Naive thymus-derived CD8-positive, alpha-beta T cell (primary cell): ENCODE results near the gene NSF. TPM values are rescaled to one million over a fixed set of nuclear protein-coding genes. Genes with fewer than 3 reads are reported as not detected.
"Not testable (repeated sequence)": the region's sequence is repeated elsewhere in the genome, so short reads cannot be mapped to it uniquely, and the experiment has no call there.

Experiments
- ATAC-seq, 2 donors: fragments of 150-1000 bp; cut with Tn5 transposase in 1 of 2; sonication (Bioruptor Pico), chemical (Tn5 transposase) in 1 of 2; 1 replicate in 1 of 2; 2 replicates in 1 of 2; pipeline ENCODE4 v1.10.0; 2021; ENCODE audit warnings: mild to moderate bottlenecking in 2 of 2, moderate library complexity in 2 of 2
- POLR2A ChIA-PET: fragments of 350-600 bp; sonication (Branson Sonifier 250); formaldehyde crosslinking; loops from one replicate; lab custom pipeline; 2021; ENCODE audit warnings: antibody characterized with exemption; lab: Charles Lee
- DNase-seq, 10 donors: peaks; one replicate each; pipeline versions ENCODE4 v3.0.0 to v3.0.0-alpha.2; 2020 to 2022
- H3K27ac Mint-ChIP-seq, 10 donors: one replicate each; pipeline ENCODE4 v1.8.0; 2020 to 2022; ENCODE audit warnings: mild to moderate bottlenecking in 10 of 10, mixed read lengths in 10 of 10, moderate library complexity in 4 of 10, inconsistent platforms in 1 of 10
- H3K27me3 Mint-ChIP-seq, 5 donors: one replicate each; pipeline ENCODE4 v1.8.0; 2021 to 2022; ENCODE audit warnings: mixed read lengths in 5 of 5
- H3K36me3 Mint-ChIP-seq, 3 donors: one replicate each; pipeline ENCODE4 v1.8.0; 2020 to 2022; ENCODE audit warnings: mixed read lengths in 3 of 3, mild to moderate bottlenecking in 2 of 3, inconsistent platforms in 1 of 3
- H3K4me1 Mint-ChIP-seq, 4 donors: one replicate each; pipeline ENCODE4 v1.8.0; 2021 to 2022; ENCODE audit warnings: mixed read lengths in 4 of 4
- H3K4me3 Mint-ChIP-seq, 10 donors: one replicate each; pipeline ENCODE4 v1.8.0; 2020 to 2022; ENCODE audit warnings: mild to moderate bottlenecking in 10 of 10, mixed read lengths in 10 of 10, moderate library complexity in 6 of 10, inconsistent platforms in 1 of 10
- H3K9me3 Mint-ChIP-seq, 9 donors: one replicate each; pipeline ENCODE4 v1.8.0; 2020 to 2022; ENCODE audit warnings: mixed read lengths in 9 of 9, mild to moderate bottlenecking in 3 of 9, inconsistent platforms in 1 of 9, moderate library complexity in 1 of 9
- polyA plus RNA-seq, 3 donors: library from polyadenylated mRNA; unstranded; fragments of 300-500 nt; fragmentation: Illumina TruSeq; gene quantifications; one replicate each; pipeline ENCODE4 v1.2.3, GENCODE V29; 2021
- total RNA-seq, 8 experiments: library from RNA in 2 of 8; stranded (reverse) in 2 of 8; gene quantifications; one replicate each; pipeline ENCODE4 v1.2.3 and lab custom pipeline; 2021 to 2026

NSF gene
- total and polyA plus RNA-seq, 5 experiments from 2014 or later = 9.1 to 45.3 (median 15.3) TPM

GRCh38 chr17:46693283-46693682, 102.8 kb downstream of the NSF start:
- H3K27ac Mint-ChIP-seq, H3K36me3 Mint-ChIP-seq, POLR2A ChIA-PET, ATAC-seq, H3K4me3 Mint-ChIP-seq, H3K9me3 Mint-ChIP-seq, DNase-seq, H3K4me1 Mint-ChIP-seq, H3K27me3 Mint-ChIP-seq: not testable (repeated sequence)

- H3K36me3 Mint-ChIP-seq, H3K4me3 Mint-ChIP-seq, H3K27ac Mint-ChIP-seq, POLR2A ChIA-PET, H3K4me1 Mint-ChIP-seq, H3K9me3 Mint-ChIP-seq, ATAC-seq, H3K27me3 Mint-ChIP-seq, DNase-seq: not testable (repeated sequence)
Measured at GRCh38 chr17:46696522-46696921, 106.1 kb downstream of the NSF start.

GRCh38 chr17:46699014-46699413, 108.5 kb downstream of the NSF start:
- DNase-seq, ATAC-seq, H3K36me3 Mint-ChIP-seq, H3K4me1 Mint-ChIP-seq, H3K27me3 Mint-ChIP-seq, POLR2A ChIA-PET, H3K27ac Mint-ChIP-seq, H3K9me3 Mint-ChIP-seq, H3K4me3 Mint-ChIP-seq: not testable (repeated sequence)

GRCh38 chr17:46717999-46718398, 127.5 kb downstream of the NSF start:
- no peak for DNase-seq
- Mint-ChIP-seq H3K27me3 (no peaks in the 10 kb centered on the region), H3K27ac (no peak overlapping the region), H3K4me3 (no peak overlapping the region), H3K36me3 (peaks cover 0 to 76% (median 11%) of the 10 kb centered on the region in 3 donors), H3K4me1 (peaks cover 0 to 4% (median 0%) of the 10 kb centered on the region in 4 donors), H3K9me3 (no peaks in the 10 kb centered on the region)
- POLR2A ChIA-PET = no interaction called here
- ATAC-seq = no peak

GRCh38 chr17:46719891-46720290, 129.4 kb downstream of the NSF start:
- Mint-ChIP-seq H3K36me3 (peaks cover 0 to 68% (median 5%) of the 10 kb centered on the region in 3 donors), H3K4me1 (peaks cover 0 to 2% (median 0%) of the 10 kb centered on the region in 4 donors), H3K27me3 (no peaks in the 10 kb centered on the region), H3K27ac (no peak overlapping the region), H3K4me3 (no peak overlapping the region), H3K9me3 (no peaks in the 10 kb centered on the region)
- POLR2A ChIA-PET = no interaction called here
- DNase-seq = no peak
- ATAC-seq = no peak

GRCh38 chr17:46720408-46720807, 129.9 kb downstream of the NSF start:
- H3K4me1 Mint-ChIP-seq = peaks cover 0 to 2% (median 0%) of the 10 kb centered on the region in 4 donors
- no peaks in the 10 kb centered on the region for H3K9me3 Mint-ChIP-seq
- no peak overlapping the region for H3K27ac Mint-ChIP-seq
- H3K27me3 Mint-ChIP-seq = no peaks in the 10 kb centered on the region
- DNase-seq = no peak
- H3K36me3 Mint-ChIP-seq = peaks cover 0 to 64% (median 5%) of the 10 kb centered on the region in 3 donors
- POLR2A ChIA-PET = no interaction called here
- no peak for ATAC-seq
- H3K4me3 Mint-ChIP-seq = no peak overlapping the region

GRCh38 chr17:46722662-46723285, 132.3 kb downstream of the NSF start:
- Mint-ChIP-seq H3K9me3 (no peaks in the 10 kb centered on the region), H3K27ac (peak overlapping the region in 2 of 10 donors; percentile 29 to 50), H3K4me3 (no peak overlapping the region), H3K27me3 (no peaks in the 10 kb centered on the region), H3K4me1 (peaks cover 0 to 2% (median 0%) of the 10 kb centered on the region in 4 donors), H3K36me3 (peaks cover 0 to 68% (median 16%) of the 10 kb centered on the region in 3 donors)
- POLR2A ChIA-PET = no interaction called here
- ATAC-seq = no peak
- no peak for DNase-seq

- DNase-seq (no peak), ATAC-seq (no peak)
- Mint-ChIP-seq H3K27ac (no peak overlapping the region), H3K27me3 (no peaks in the 10 kb centered on the region), H3K36me3 (peaks cover 0 to 71% (median 27%) of the 10 kb centered on the region in 3 donors), H3K9me3 (no peaks in the 10 kb centered on the region), H3K4me3 (no peak overlapping the region), H3K4me1 (peaks cover 0 to 2% (median under 1%) of the 10 kb centered on the region in 4 donors)
- POLR2A ChIA-PET = no interaction called here
Measured at GRCh38 chr17:46726206-46726605, 135.7 kb downstream of the NSF start.

GRCh38 chr17:46727572-46728348, 137.3 kb downstream of the NSF start:
- H3K27me3 Mint-ChIP-seq = no peaks in the 10 kb centered on the region
- no peak overlapping the region for H3K4me3 Mint-ChIP-seq
- H3K36me3 Mint-ChIP-seq = peaks cover 0 to 63% (median 27%) of the 10 kb centered on the region in 3 donors
- POLR2A ChIA-PET = interaction anchor here (0.7 kb wide), 1 partner anchor 816 kb away, joined by 4 read pairs; no protein-coding TSS in a partner anchor
- H3K27ac Mint-ChIP-seq = no peak overlapping the region
- ATAC-seq (no peak), DNase-seq (no peak)
- no peaks in the 10 kb centered on the region for H3K9me3 Mint-ChIP-seq
- peaks cover 0 to 2% (median under 1%) of the 10 kb centered on the region in 4 donors for H3K4me1 Mint-ChIP-seq

GRCh38 chr17:46730026-46730425, 139.6 kb downstream of the NSF start:
- H3K9me3 Mint-ChIP-seq = no peaks in the 10 kb centered on the region
- H3K27ac Mint-ChIP-seq = no peak overlapping the region
- ATAC-seq (no peak), DNase-seq (no peak)
- no peak overlapping the region for H3K4me3 Mint-ChIP-seq
- no peaks in the 10 kb centered on the region for H3K27me3 Mint-ChIP-seq
- POLR2A ChIA-PET = no interaction called here
- H3K36me3 Mint-ChIP-seq = peaks cover 0 to 63% (median 35%) of the 10 kb centered on the region in 3 donors
- H3K4me1 Mint-ChIP-seq = peaks cover 0 to 1% (median 0%) of the 10 kb centered on the region in 4 donors

- Mint-ChIP-seq H3K27ac (no peak overlapping the region), H3K36me3 (peaks cover 0 to 67% (median 35%) of the 10 kb centered on the region in 3 donors)
Measured at GRCh38 chr17:46730679-46731078, 140.2 kb downstream of the NSF start.

GRCh38 chr17:46732160-46732559, 141.7 kb downstream of the NSF start:
- POLR2A ChIA-PET = no interaction called here
- H3K4me3 Mint-ChIP-seq = no peak overlapping the region
- ATAC-seq = no peak
- no peak overlapping the region for H3K27ac Mint-ChIP-seq
- H3K4me1 Mint-ChIP-seq = peaks cover 0 to 15% (median under 1%) of the 10 kb centered on the region in 4 donors
- H3K27me3 Mint-ChIP-seq = no peaks in the 10 kb centered on the region
- peaks cover 0 to 59% (median 25%) of the 10 kb centered on the region in 3 donors for H3K36me3 Mint-ChIP-seq
- DNase-seq = no peak
- H3K9me3 Mint-ChIP-seq = no peaks in the 10 kb centered on the region

More at GRCh38 chr17:46730679-46731078, 140.2 kb downstream of the NSF start:
- no peak for ATAC-seq
- peaks cover 0 to 3% (median under 1%) of the 10 kb centered on the region in 4 donors for H3K4me1 Mint-ChIP-seq
- POLR2A ChIA-PET = no interaction called here
- no peak overlapping the region for H3K4me3 Mint-ChIP-seq
- no peak for DNase-seq
- no peaks in the 10 kb centered on the region for H3K27me3 Mint-ChIP-seq
- no peaks in the 10 kb centered on the region for H3K9me3 Mint-ChIP-seq

- no peak overlapping the region for H3K27ac Mint-ChIP-seq
- H3K27me3 Mint-ChIP-seq = no peaks in the 10 kb centered on the region
- no peak for ATAC-seq
- H3K4me3 Mint-ChIP-seq = no peak overlapping the region
- H3K9me3 Mint-ChIP-seq = no peaks in the 10 kb centered on the region
- H3K36me3 Mint-ChIP-seq = peaks cover 0 to 56% (median 22%) of the 10 kb centered on the region in 3 donors
- POLR2A ChIA-PET = no interaction called here
- no peak for DNase-seq
- H3K4me1 Mint-ChIP-seq = peaks cover 0 to 21% (median under 1%) of the 10 kb centered on the region in 4 donors
Measured at GRCh38 chr17:46732754-46733398, 142.4 kb downstream of the NSF start.
